ENCODE measurements around the gene AIFM3.

DNA sequence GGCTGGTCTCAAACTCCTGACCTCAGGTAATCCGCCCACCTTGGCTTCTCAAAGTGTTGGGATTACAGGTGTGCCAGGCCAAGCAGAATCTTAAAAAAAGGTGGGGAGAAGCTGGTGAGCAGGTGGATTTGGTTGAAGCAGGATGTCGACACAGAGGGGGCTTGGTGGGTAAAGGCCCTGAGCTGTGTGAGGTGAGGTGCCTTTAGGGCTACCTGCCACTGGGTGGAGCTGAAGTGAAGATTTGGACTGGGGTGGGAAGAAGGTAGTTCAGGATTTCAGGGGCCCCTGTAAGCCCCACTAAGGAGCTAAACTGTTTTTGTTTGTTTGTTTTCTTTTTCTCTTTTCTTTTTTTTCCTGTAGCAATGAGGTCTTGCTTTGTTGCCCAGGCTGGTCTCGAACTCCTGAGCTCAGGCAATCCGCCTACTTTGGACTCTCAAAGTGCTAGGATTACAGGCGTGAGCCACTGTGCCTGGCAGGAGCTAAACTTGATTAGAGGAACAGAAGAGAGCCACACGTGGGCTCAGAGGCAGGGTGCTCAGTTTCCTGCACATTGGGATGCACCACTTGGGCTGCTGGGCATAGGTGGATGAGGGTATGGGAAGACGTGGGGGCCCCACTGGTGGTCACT is 53.9 kb downstream of the AIFM3 start:
- TF ChIP-seq, protein P1, sequence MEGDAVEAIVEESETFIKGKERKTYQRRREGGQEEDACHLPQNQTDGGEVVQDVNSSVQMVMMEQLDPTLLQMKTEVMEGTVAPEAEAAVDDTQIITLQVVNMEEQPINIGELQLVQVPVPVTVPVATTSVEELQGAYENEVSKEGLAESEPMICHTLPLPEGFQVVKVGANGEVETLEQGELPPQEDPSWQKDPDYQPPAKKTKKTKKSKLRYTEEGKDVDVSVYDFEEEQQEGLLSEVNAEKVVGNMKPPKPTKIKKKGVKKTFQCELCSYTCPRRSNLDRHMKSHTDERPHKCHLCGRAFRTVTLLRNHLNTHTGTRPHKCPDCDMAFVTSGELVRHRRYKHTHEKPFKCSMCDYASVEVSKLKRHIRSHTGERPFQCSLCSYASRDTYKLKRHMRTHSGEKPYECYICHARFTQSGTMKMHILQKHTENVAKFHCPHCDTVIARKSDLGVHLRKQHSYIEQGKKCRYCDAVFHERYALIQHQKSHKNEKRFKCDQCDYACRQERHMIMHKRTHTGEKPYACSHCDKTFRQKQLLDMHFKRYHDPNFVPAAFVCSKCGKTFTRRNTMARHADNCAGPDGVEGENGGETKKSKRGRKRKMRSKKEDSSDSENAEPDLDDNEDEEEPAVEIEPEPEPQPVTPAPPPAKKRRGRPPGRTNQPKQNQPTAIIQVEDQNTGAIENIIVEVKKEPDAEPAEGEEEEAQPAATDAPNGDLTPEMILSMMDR (IDR thresholded peaks at IDR 0.05): peak in 2 of 5 experiments; percentile 11 to 22
- TF ChIP-seq POLR2A (IDR thresholded peaks at IDR 0.05): no peak
- no peak for TF ChIP-seq EP300 (IDR thresholded peaks at IDR 0.05; ENCODE audit: low read depth)
- TF ChIP-seq POLR2AphosphoS5 (IDR thresholded peaks at IDR 0.05): no peak

Measured in transverse colon (tissue), 4 donors.